Naive B cell (primary cell): ENCODE measurements around the gene RAPGEF1. TPM values are rescaled to one million over a fixed set of nuclear protein-coding genes. Genes with fewer than 3 reads are reported as not detected.

ENCODE experiments used
- ATAC-seq, 2 donors: fragments of 150-1000 bp; cut with Tn5 transposase; 2 replicates each; pipeline ENCODE4 v1.10.0; 2021; ENCODE audit warnings: low read depth in 2 of 2, mild to moderate bottlenecking in 2 of 2, moderate library complexity in 2 of 2
- DNase-seq: peaks from one replicate; pipeline ENCODE4 v3.0.0; 2022
- H3K27ac Mint-ChIP-seq, 6 donors: one replicate each; pipeline ENCODE4 v1.8.0; 2020 to 2022; ENCODE audit warnings: mild to moderate bottlenecking in 6 of 6, mixed read lengths in 6 of 6, moderate library complexity in 5 of 6, inconsistent platforms in 2 of 6
- H3K27me3 Mint-ChIP-seq, 3 donors: one replicate each; pipeline ENCODE4 v1.8.0; 2021 to 2022; ENCODE audit warnings: mixed read lengths in 3 of 3, mild to moderate bottlenecking in 1 of 3
- H3K36me3 Mint-ChIP-seq, 2 donors: one replicate each; pipeline ENCODE4 v1.8.0; 2020 to 2022; ENCODE audit warnings: mixed read lengths in 2 of 2, inconsistent platforms in 1 of 2, mild to moderate bottlenecking in 1 of 2
- H3K4me1 Mint-ChIP-seq, 3 donors: one replicate each; pipeline ENCODE4 v1.8.0; 2020 to 2022; ENCODE audit warnings: mixed read lengths in 3 of 3, inconsistent platforms in 1 of 3, mild to moderate bottlenecking in 1 of 3, moderate library complexity in 1 of 3
- H3K4me3 Mint-ChIP-seq, 8 donors: one replicate each; pipeline ENCODE4 v1.8.0; 2020 to 2022; ENCODE audit warnings: mild to moderate bottlenecking in 8 of 8, mixed read lengths in 8 of 8, moderate library complexity in 8 of 8, inconsistent platforms in 2 of 8
- H3K9me3 Mint-ChIP-seq, 7 donors: one replicate each; pipeline ENCODE4 v1.8.0; 2020 to 2022; ENCODE audit warnings: mixed read lengths in 7 of 7, mild to moderate bottlenecking in 5 of 7, inconsistent platforms in 2 of 7, moderate library complexity in 1 of 7
- polyA plus RNA-seq, 6 donors: library from polyadenylated mRNA; unstranded; fragments of 300-500 nt; fragmentation: Illumina TruSeq; gene quantifications; one replicate each; pipeline ENCODE4 v1.2.3, GENCODE V29; 2021; ENCODE audit warnings: low read depth in 6 of 6

The RAPGEF1 gene
- polyA plus RNA-seq, 6 donors from 2014 or later: 3.4 to 21.1 (median 7.9) TPM

DNA sequence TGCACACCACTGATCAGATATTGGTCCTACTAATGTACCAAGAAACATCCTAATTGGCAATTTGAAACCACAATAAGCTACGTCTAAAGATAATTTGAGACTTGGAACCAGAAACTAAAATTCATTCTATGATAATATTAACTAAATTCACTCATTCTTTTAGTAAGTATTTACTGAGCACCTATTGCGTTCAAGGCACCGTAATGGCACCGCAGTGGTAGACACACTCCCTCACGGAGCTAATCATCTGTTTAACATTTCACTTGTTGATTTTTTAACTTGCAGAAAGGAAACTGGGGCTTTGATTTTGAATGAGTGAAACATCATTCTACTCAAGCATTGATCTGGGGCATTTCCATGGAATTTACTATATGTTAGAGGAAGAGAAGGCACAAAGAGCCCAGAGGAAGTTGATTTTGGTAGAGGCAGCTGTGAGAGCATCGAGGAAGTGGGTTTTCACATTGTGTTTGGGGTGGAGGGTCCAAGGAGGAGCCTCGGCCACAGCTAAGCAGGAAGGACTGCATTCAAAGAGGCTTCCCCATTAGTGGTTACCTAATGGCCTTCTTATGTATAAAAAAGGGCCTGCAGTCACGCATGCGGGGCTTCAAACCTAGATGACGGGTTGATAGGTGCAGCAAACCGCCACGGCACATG is 7.1 kb downstream of the RAPGEF1 start:
- ATAC-seq (peak; percentile 31 to 42), DNase-seq (peak; percentile 81)
- Mint-ChIP-seq H3K4me1 (peaks cover 78 to 94% (median 88%) of the 10 kb centered on the region in 3 donors), H3K9me3 (peaks cover 0 to 2% (median 0%) of the 10 kb centered on the region in 7 donors), H3K36me3 (peaks cover 7 to 9% of the 10 kb centered on the region in 2 donors), H3K27ac (peak overlapping the region; percentile 46 to 100 (median 96)), H3K27me3 (no peaks in the 10 kb centered on the region), H3K4me3 (peak overlapping the region; percentile 62 to 92 (median 79))

GRCh38 chr9:131732061-131732526 is 7.8 kb downstream of the RAPGEF1 start:
- peaks cover 7 to 9% of the 10 kb centered on the region in 2 donors for H3K36me3 Mint-ChIP-seq
- H3K9me3 Mint-ChIP-seq: peaks cover 0 to 2% (median 0%) of the 10 kb centered on the region in 7 donors
- peak overlapping the region; percentile 73 to 92 (median 77) for H3K4me3 Mint-ChIP-seq
- ATAC-seq (no peak), DNase-seq (no peak)
- no peaks in the 10 kb centered on the region for H3K27me3 Mint-ChIP-seq
- peaks cover 81 to 94% (median 89%) of the 10 kb centered on the region in 3 donors for H3K4me1 Mint-ChIP-seq
- H3K27ac Mint-ChIP-seq: peak overlapping the region; percentile 46 to 100 (median 96)

DNA sequence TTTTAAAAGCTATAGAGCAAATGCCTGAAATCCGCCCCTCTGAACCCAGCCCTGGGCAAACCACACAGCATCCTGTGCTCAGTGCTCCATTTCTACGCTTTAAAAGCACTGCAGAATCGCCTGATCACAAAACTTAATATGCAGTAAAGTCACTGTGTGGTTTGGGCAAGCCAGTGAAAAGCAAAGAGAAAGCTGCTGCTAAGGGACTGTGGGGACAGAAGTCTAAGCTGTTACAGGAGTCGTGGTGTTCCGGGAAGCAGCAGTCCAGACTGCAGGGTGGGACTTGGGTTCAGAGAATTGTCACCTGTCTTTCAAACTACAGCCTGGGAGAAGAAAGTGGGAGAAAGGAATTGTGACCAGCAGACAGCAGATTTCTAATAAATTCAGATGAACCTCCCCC is 8.2 kb downstream of the RAPGEF1 start:
- Mint-ChIP-seq H3K9me3 (peaks cover 0 to 2% (median 0%) of the 10 kb centered on the region in 7 donors), H3K4me1 (peaks cover 79 to 94% (median 89%) of the 10 kb centered on the region in 3 donors), H3K4me3 (peak overlapping the region; percentile 73 to 92 (median 77)), H3K36me3 (peaks cover 7 to 9% of the 10 kb centered on the region in 2 donors), H3K27me3 (no peaks in the 10 kb centered on the region), H3K27ac (peak overlapping the region; percentile 46 to 100 (median 96))
- ATAC-seq: no peak
- no peak for DNase-seq

- DNase-seq (no peak), ATAC-seq (no peak)
- Mint-ChIP-seq H3K4me3 (peak overlapping the region; percentile 73 to 92 (median 77)), H3K4me1 (peaks cover 75 to 94% (median 89%) of the 10 kb centered on the region in 3 donors), H3K27me3 (no peaks in the 10 kb centered on the region), H3K27ac (peak overlapping the region; percentile 46 to 100 (median 96)), H3K9me3 (peaks cover 0 to 2% (median 0%) of the 10 kb centered on the region in 7 donors), H3K36me3 (peaks cover 7 to 9% of the 10 kb centered on the region in 2 donors)
These were observed 8.6 kb downstream of the RAPGEF1 start for GRCh38 chr9:131731237-131731636.

DNA sequence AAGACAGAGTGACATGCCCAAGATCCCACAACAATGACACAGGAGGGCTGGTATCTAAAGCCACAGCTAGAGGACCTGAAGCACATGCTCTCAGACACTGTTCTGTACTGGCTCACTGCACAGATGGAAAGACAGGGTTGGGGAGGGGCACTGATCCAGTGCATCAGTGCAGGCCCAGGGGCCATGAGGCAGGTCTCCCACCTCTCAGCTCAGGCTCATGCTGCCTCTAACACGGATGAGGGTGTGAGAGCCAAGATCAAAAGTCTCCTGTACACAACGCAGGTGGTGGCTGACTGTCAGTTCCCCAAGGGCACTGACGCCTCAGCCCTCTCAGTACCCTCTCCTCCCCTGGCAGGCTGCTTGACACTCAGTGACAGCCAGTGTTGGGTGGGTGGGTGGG is 10.9 kb downstream of the RAPGEF1 start:
- H3K4me1 Mint-ChIP-seq: peaks cover 65 to 94% (median 88%) of the 10 kb centered on the region in 3 donors
- H3K4me3 Mint-ChIP-seq: peak overlapping the region; percentile 72 to 92 (median 85)
- peak overlapping the region; percentile 98 to 100 (median 99) for H3K27ac Mint-ChIP-seq
- no peaks in the 10 kb centered on the region for H3K27me3 Mint-ChIP-seq
- H3K9me3 Mint-ChIP-seq: peaks cover 0 to 2% (median 0%) of the 10 kb centered on the region in 7 donors
- no peak for DNase-seq
- no peaks in the 10 kb centered on the region for H3K36me3 Mint-ChIP-seq
- ATAC-seq: peak; percentile 66 to 68

DNA sequence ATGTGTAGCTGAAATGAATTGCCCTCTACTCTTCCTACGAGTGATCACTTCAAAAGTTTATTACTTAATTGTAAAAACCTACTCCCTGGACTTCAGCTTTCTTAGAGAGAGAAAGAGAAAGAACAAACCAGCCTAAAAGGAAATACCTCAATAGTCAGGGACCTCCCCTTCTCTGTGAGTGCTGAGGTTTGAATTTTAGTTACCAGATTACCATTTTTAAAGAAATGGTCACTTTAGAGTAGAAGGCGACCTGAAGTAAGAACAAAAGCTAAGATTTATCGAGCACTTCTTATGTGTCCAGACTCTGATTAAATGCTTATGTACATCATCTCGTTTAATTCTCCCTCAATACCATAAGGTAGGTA is 11.3 kb downstream of the RAPGEF1 start:
- Mint-ChIP-seq H3K4me1 (peaks cover 63 to 94% (median 84%) of the 10 kb centered on the region in 3 donors), H3K36me3 (no peaks in the 10 kb centered on the region), H3K27ac (peak overlapping the region; percentile 98 to 100 (median 99)), H3K9me3 (peaks cover 0 to 2% (median 0%) of the 10 kb centered on the region in 7 donors), H3K4me3 (peak overlapping the region; percentile 72 to 92 (median 85)), H3K27me3 (no peaks in the 10 kb centered on the region)
- peak; percentile 57 for DNase-seq
- ATAC-seq: peak; percentile 4 to 6

GRCh38 chr9:131727795-131728545 is 11.9 kb downstream of the RAPGEF1 start:
- Mint-ChIP-seq H3K9me3 (peaks cover 0 to 2% (median 0%) of the 10 kb centered on the region in 7 donors), H3K36me3 (no peaks in the 10 kb centered on the region), H3K27me3 (no peaks in the 10 kb centered on the region), H3K4me3 (peak overlapping the region; percentile 72 to 92 (median 85)), H3K4me1 (peaks cover 62 to 93% (median 85%) of the 10 kb centered on the region in 3 donors), H3K27ac (peak overlapping the region; percentile 98 to 100 (median 99))
- no peak for DNase-seq
- no peak for ATAC-seq

DNA sequence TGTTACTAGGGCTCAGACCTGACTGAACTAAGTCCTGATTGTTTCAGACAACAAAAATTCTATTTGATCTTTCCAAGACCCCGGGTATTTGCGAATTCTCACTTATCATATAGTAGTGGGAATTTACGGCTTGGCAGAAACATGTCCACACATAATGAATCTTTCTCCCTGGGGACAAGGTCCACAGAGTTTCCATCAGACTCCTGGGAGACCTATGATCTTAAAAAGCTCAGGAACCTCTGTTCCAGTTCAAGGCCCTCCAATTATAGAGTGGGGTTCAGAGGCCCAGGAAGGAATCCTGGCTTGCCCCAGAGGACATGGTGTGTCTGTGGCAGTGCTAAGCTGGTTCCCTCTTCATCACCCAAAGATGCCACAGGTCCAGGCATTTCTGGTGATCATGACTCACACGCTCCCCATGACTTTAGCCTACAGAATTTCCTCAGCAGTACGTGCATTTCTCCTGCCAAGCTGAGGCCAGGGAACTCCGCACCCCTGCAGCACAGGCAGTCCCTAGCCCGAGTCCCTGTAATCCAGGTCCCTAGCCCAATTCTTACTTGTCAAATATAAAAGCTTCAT is 12.6 kb downstream of the RAPGEF1 start:
- ATAC-seq: no peak
- Mint-ChIP-seq H3K4me3 (peak overlapping the region; percentile 72 to 92 (median 84)), H3K36me3 (no peaks in the 10 kb centered on the region), H3K4me1 (peaks cover 58 to 94% (median 84%) of the 10 kb centered on the region in 3 donors), H3K27me3 (no peaks in the 10 kb centered on the region), H3K9me3 (peaks cover 0 to 2% (median 0%) of the 10 kb centered on the region in 7 donors), H3K27ac (peak overlapping the region; percentile 98 to 100 (median 99))
- DNase-seq: no peak

- DNase-seq: peak; percentile 76
- peak; percentile 20 to 21 for ATAC-seq
- Mint-ChIP-seq H3K27me3 (no peaks in the 10 kb centered on the region), H3K36me3 (peaks cover 0 to 6% of the 10 kb centered on the region in 2 donors), H3K4me1 (peaks cover 62 to 95% (median 90%) of the 10 kb centered on the region in 3 donors), H3K27ac (peak overlapping the region; percentile 93 to 100 (median 98)), H3K9me3 (peaks cover 0 to 2% (median 0%) of the 10 kb centered on the region in 7 donors), H3K4me3 (peak overlapping the region; percentile 77 to 92 (median 88))
These were observed 15.2 kb downstream of the RAPGEF1 start for GRCh38 chr9:131724683-131725082.

DNA sequence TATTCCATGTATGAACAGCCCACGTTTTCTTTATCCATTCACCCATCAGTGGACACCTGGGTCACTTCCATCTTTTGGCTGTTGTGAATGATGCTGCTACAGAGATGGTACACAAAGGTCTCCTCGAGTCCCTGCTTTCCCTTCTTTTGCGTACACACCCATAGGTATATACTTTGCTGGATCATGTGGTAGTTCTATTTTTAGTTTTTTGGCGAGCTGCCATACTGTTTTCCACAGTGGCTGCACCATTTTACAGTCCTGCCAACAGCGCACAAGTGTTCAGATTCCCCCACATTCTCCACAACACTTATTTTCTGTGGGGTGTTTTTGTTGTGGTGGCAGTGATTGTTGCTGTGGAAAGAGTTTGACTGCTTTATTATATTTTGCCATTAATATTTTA is 16.2 kb downstream of the RAPGEF1 start:
- H3K36me3 Mint-ChIP-seq: peaks cover 0 to 6% of the 10 kb centered on the region in 2 donors
- no peaks in the 10 kb centered on the region for H3K27me3 Mint-ChIP-seq
- H3K27ac Mint-ChIP-seq: peak overlapping the region in 5 of 6 donors; percentile 84 to 100 (median 98)
- H3K4me3 Mint-ChIP-seq: peak overlapping the region in 3 of 8 donors; percentile 2 to 60 (median 41)
- DNase-seq (no peak), ATAC-seq (no peak)
- no peaks in the 10 kb centered on the region for H3K9me3 Mint-ChIP-seq
- H3K4me1 Mint-ChIP-seq: peaks cover 64 to 97% (median 92%) of the 10 kb centered on the region in 3 donors

DNA sequence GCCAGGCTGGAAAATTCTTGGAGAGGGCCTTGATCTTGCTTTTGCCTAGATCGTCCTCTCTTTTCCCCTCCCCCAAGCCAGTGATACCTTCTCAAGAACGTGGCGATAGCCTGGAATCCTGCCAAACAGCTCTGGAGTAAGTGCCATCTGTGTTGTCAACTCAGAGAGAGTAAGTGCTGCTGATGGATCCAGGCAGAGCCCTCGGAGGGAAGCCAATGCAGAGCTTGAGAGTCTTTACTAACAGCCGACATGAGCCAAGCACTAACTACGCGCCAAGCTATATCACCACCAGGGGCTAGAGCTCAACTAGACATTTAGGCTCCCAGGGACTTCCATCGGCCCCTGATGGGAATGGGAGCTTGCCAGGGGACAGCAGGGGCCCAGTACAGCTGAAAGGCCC is 17.6 kb downstream of the RAPGEF1 start:
- Mint-ChIP-seq H3K4me3 (no peak overlapping the region), H3K27ac (peak overlapping the region in 5 of 6 donors; percentile 10 to 98 (median 44))
- no peak for DNase-seq

GRCh38 chr9:131721076-131721475 is 18.8 kb downstream of the RAPGEF1 start:
- ATAC-seq (no peak), DNase-seq (no peak)
- Mint-ChIP-seq H3K4me1 (peaks cover 73 to 97% (median 92%) of the 10 kb centered on the region in 3 donors), H3K27ac (peak overlapping the region in 3 of 6 donors; percentile 39 to 98 (median 89)), H3K36me3 (peaks cover 0 to 6% of the 10 kb centered on the region in 2 donors), H3K9me3 (no peaks in the 10 kb centered on the region), H3K4me3 (peak overlapping the region in 1 of 8 donors; percentile 72), H3K27me3 (no peaks in the 10 kb centered on the region)

More for the DNA sequence above, 17.6 kb downstream of the RAPGEF1 start:
- H3K36me3 Mint-ChIP-seq: peaks cover 0 to 6% of the 10 kb centered on the region in 2 donors
- H3K9me3 Mint-ChIP-seq: no peaks in the 10 kb centered on the region
- no peak for ATAC-seq
- no peaks in the 10 kb centered on the region for H3K27me3 Mint-ChIP-seq
- peaks cover 66 to 97% (median 92%) of the 10 kb centered on the region in 3 donors for H3K4me1 Mint-ChIP-seq

DNA sequence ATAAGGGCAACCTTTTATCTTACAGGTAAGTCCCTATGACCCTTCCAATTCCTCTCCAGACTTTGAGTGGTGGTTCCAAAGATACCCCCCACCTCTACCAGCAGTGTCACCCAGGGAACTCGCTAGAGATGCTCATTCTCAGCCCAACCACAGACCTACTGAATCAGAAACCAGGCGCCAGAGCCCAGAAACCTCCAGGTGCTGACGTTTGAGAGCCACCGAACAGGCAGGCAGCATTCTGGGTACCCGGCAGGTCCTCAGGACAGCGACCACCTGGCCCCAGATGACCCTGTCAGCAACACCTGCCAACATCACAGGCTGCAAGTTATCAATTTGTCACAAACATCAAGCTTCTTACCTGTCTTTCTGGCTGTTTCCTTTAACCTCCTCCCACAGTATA is 19.5 kb downstream of the RAPGEF1 start:
- ATAC-seq (no peak), DNase-seq (no peak)
- peak overlapping the region; percentile 84 to 98 (median 91) for H3K27ac Mint-ChIP-seq
- H3K36me3 Mint-ChIP-seq: peaks cover 1 to 6% of the 10 kb centered on the region in 2 donors
- H3K4me3 Mint-ChIP-seq: peak overlapping the region in 5 of 8 donors; percentile 25 to 82 (median 67)
- H3K27me3 Mint-ChIP-seq: no peaks in the 10 kb centered on the region
- no peaks in the 10 kb centered on the region for H3K9me3 Mint-ChIP-seq
- peaks cover 73 to 97% (median 92%) of the 10 kb centered on the region in 3 donors for H3K4me1 Mint-ChIP-seq
